HG03439 (cell line): Measurements from ENCODE around the gene ATPAF2.
"Not testable (repeated sequence)": the region's sequence is repeated elsewhere in the genome, so short reads cannot be mapped to it uniquely, and the experiment has no call there.

Experiments
- ATAC-seq: cut with Tn5 transposase; IDR thresholded peaks from one replicate; pipeline ENCODE4 v1.9.1; 2021; ENCODE audit warnings: mild to moderate bottlenecking, moderate library complexity; ENCODE audit not compliant: unreplicated experiment

ATPAF2 gene

GRCh38 chr17:18014006-18014405 is 25.0 kb downstream of the ATPAF2 start:
- no peak for ATAC-seq

- no peak for ATAC-seq
Observed at GRCh38 chr17:18011286-18011685, 27.7 kb downstream of the ATPAF2 start.

- no peak for ATAC-seq
Observed at GRCh38 chr17:18009609-18010420, 29.2 kb downstream of the ATPAF2 start.

DNA sequence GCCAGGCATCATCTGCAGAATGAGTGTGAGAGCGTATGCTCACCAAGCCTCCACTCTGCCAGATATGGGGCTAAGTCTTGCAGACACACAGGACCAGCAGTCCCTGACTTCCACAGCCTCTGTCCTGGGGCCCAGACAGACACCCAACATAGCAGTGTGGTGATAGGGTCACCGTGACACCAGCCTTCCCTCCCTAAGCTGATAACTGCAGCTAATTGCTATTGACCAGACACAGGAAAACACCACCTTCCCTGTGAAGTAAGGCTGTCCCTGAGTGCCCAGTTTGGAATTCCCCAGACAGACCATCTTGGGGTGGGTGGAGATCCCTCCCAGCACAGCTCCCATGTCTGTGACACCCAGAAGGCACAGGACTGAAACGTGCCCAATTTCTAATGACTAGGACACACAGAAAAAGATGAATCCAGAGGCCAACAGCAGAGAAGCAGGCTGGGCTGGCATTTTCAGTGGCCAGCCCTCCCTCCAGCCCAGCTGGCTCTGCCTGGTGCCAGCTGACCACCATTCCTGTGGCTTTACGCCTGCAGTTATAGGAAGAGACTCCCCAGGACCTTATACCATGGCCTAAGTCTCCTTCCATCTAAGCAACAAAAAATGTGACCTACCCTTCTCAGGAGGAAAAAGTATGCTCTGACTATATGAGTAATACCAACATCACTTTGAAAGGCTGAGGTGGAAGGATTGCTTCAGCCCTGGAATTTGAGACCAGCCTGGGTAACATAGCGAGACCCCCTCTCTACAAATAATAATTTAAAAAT is 30.3 kb downstream of the ATPAF2 start:
- ATAC-seq, result no peak

DNA sequence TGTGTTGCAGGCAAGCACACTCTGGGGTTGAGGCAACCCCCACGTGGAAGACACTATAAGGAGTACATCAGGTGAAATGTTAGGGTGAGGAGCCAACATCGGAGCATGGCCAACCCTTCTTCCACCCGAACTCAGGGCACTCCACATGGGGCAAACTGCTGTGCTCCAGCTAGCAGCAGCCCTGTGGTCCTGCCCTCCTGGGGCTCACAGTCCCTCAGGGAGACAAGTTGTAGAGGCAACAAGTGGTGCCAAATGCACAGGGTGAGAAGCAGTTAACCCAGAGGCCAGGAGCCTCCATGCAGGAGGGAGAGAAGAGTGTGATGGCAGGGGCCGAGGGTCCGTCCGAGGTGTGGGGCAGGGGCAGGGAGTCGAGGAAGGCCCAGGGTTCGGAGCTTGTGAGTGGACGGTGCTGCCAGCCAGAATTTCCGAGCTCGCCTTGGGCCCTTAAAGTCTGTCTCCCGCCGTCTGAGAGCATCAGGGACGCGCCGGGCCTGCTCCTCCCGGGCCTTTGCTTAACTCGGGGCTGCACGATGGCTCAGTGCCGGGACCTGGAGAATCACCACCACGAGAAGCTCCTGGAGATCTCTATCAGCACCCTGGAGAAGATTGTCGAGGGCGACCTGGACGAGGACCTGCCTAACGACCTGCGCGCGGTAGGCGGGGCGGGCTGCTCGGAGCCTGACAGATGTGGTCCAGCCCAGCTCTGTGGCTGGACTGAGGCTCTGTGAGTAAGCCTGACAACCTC is 32.3 kb downstream of the ATPAF2 start:
- no peak for ATAC-seq

- no peak for ATAC-seq
Observed at GRCh38 chr17:18005496-18005895, 33.5 kb downstream of the ATPAF2 start.

DNA sequence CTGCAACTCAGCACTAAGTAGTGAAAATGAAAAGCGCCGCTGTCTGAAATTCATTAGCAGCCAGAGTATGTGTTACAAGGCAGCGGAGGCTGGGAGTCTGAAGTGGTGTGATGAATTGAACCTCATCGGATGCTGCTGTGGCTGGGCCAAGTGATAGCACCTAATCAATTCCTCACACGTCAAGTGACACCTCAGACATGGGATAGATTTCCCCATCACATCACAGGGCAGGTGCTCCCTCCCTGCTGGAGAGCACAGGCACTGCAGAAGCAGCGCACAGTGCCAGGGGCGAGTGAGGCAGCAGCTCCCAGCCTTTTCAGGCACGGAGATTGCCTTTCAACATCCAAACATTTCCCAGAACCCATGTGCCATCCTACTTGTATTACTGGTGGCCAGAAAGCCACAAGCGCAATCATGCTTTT is 34.1 kb downstream of the ATPAF2 start:
- no peak for ATAC-seq

DNA sequence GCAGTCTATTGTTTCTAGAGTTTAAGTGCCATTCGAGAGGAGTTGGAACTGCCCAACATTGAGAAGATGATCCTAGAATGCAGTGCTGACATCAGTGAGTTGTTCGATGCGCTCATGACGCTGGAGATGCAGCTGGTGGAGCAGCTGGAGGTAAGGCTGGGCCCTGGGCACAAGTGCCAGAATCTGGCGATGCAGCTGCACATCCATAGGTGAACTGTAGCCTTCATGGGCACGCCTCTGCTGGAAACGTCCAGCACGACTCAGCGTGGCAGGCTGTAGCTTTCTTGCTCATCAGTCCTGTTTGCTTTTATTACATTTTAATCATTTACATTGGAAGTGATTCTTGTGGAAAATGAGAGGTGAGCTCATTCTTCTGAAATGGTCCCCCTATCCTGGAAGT is 34.6 kb downstream of the ATPAF2 start:
- no peak for ATAC-seq

GRCh38 chr17:18002171-18002570 is 36.8 kb downstream of the ATPAF2 start:
- ATAC-seq, result no peak

GRCh38 chr17:18000030-18000408 is 38.9 kb downstream of the ATPAF2 start:
- ATAC-seq, result no peak

- no peak for ATAC-seq
Observed at GRCh38 chr17:17999364-18000029, 39.5 kb downstream of the ATPAF2 start.

- no peak for ATAC-seq
Observed at GRCh38 chr17:17998934-17999333, 40.0 kb downstream of the ATPAF2 start.

- ATAC-seq, result not testable (repeated sequence)
Observed at GRCh38 chr17:17995887-17996286, 43.1 kb downstream of the ATPAF2 start.

DNA sequence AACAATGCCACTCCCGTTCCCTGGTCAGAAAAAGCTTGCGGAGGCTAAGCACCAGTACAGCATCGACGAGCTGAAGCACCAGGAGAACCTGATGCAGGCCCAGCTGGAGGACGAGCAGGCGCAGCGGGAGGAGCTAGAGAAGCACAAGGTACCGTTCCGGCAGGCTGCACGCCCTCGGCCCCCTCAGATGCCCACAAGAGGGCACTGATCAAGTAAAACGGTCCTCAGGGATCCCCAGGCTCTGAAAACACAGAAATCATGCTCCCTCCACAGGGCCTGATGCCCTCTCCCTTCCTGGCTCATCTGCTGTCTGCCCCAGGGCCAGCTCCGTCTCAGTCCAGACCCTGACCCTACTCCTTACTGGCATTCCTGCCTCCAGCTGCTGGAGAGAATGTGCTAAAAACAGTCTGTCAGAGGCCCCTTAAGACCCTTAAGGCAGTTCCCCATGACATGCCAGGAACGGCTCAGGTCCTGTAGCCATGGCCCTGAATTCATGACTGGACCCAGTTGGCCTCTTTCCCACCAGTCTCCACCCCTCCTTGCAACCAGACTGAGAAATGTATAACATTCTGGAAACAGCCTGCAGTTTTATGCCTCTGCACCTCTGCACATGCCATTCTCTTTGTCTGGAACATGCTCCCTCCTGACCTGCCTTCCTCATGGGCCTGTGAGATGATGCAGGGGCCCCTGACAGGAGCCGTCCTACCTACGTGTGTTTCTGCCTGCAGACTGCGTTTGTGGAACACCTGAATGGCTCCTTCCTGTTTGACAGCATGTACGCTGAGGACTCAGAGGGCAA is 44.5 kb downstream of the ATPAF2 start:
- ATAC-seq, result no peak

GRCh38 chr17:17993852-17994251 is 45.1 kb downstream of the ATPAF2 start:
- no peak for ATAC-seq

DNA sequence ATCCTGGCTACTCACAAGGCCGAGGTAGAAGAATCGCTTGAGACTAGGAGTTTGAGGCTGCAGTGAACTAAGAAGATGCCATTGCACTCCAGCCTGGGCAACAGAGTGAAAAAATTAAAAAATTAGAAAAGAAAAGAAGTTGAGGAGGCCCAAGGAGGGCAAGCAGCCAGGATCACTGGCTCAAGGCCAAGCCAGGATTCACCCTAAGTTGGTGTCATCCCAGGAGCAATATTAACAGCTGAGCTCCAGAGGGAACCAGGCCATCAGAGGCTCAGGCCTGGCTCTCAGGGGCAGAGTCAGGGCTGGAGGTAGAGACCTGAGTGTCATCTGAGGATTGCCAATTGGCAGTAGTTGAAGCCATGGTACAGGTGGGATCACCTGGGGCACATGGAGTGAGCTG is 45.6 kb downstream of the ATPAF2 start:
- no peak for ATAC-seq

GRCh38 chr17:17990282-17990681 is 48.7 kb downstream of the ATPAF2 start:
- no peak for ATAC-seq

- no peak for ATAC-seq
Observed at GRCh38 chr17:17989618-17990017, 49.4 kb downstream of the ATPAF2 start.

DNA sequence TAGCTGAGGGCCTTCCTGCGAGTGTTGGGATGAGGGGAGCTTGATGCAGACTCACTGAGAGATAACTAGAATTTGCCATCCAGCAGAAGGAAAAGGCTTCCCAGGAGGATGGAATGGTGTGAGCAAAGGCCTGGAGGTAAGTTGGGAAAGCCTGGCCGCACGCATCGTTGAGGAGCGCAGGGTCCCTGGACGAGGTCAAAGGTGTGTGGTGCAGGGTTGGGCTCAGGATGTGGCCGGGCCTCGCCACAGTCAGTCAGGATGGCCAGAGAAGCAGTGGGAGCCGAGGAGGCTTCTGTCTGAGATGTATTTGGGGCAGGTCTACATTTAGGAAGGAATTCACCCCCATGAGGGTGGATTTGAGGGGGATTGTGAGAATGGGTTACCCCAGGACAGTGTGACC is 49.9 kb downstream of the ATPAF2 start:
- no peak for ATAC-seq

DNA sequence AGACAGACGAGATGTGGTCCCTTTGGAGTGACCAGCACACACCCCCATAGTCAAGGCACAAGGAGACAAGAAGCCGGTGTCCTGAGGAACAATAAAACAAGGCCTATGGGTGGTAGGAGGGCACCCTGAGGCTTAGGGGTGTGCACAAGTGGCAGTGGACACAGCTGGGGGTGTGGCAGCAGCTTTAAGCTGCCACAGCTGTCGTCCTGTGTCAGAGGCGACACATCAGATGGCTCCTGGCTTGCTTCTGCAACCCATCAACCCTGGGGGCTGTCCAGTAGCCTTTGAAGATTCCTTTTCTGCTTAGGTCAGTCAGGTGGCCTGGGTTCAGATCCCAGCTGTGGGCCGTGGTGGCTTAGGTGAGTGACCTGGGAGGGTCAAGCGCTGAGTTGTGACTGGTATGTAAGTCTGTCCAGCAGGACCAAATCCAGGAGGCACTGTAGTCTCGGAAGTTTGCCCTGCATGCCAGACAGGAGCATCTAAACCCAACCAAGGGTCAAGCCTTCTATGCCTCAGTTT is 50.5 kb downstream of the ATPAF2 start:
- ATAC-seq, result no peak
